ENCODE results near the gene SLC39A12.

The SLC39A12 gene

GRCh38 chr10:18056583-18056982, 104.9 kb downstream of the SLC39A12 start:
- no peak for DNase-seq (ENCODE audit: low read depth)
- no peak overlapping the region for H3K4me3 ChIP-seq (ENCODE audit: low read length)
- TF ChIP-seq, protein P1, sequence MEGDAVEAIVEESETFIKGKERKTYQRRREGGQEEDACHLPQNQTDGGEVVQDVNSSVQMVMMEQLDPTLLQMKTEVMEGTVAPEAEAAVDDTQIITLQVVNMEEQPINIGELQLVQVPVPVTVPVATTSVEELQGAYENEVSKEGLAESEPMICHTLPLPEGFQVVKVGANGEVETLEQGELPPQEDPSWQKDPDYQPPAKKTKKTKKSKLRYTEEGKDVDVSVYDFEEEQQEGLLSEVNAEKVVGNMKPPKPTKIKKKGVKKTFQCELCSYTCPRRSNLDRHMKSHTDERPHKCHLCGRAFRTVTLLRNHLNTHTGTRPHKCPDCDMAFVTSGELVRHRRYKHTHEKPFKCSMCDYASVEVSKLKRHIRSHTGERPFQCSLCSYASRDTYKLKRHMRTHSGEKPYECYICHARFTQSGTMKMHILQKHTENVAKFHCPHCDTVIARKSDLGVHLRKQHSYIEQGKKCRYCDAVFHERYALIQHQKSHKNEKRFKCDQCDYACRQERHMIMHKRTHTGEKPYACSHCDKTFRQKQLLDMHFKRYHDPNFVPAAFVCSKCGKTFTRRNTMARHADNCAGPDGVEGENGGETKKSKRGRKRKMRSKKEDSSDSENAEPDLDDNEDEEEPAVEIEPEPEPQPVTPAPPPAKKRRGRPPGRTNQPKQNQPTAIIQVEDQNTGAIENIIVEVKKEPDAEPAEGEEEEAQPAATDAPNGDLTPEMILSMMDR (conservative IDR thresholded peaks at IDR 0.05; ENCODE audit: low read depth, low read length) = no peak

GRCh38 chr10:18059826-18060559, 108.3 kb downstream of the SLC39A12 start:
- TF ChIP-seq, protein P1 (conservative IDR thresholded peaks at IDR 0.05; ENCODE audit: low read depth, low read length) = no peak
- DNase-seq (ENCODE audit: low read depth) = no peak
- H3K4me3 ChIP-seq (ENCODE audit: low read length) = no peak overlapping the region

GRCh38 chr10:18066947-18067346, 115.2 kb downstream of the SLC39A12 start:
- no peak overlapping the region for H3K4me3 ChIP-seq (ENCODE audit: low read length)
- TF ChIP-seq, protein P1 (conservative IDR thresholded peaks at IDR 0.05; ENCODE audit: low read depth, low read length) = no peak
- no peak for DNase-seq (ENCODE audit: low read depth)

DNA sequence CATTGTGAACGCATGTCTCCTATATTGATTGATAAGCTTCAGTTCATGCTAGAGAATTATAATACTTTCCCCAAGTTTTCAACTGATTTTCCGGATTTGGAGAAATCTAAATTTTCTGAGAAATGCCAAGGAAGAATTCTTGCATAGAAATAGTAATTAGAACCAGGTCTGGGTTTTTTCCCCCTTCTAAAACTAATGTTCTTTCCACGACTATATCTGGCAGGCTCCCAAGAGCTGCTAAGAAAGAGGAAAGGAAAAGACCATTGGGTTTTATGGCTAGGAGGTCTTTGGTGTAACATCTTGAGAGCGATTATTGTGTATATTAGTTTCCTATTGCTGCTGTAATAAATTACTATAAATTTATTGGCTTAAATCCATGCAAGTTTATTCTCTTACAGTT, 116.7 kb downstream of the SLC39A12 start:
- no peak for DNase-seq (ENCODE audit: low read depth)
- H3K4me3 ChIP-seq (ENCODE audit: low read length) = no peak overlapping the region
- TF ChIP-seq, protein P1 (conservative IDR thresholded peaks at IDR 0.05; ENCODE audit: low read depth, low read length) = no peak

DNA sequence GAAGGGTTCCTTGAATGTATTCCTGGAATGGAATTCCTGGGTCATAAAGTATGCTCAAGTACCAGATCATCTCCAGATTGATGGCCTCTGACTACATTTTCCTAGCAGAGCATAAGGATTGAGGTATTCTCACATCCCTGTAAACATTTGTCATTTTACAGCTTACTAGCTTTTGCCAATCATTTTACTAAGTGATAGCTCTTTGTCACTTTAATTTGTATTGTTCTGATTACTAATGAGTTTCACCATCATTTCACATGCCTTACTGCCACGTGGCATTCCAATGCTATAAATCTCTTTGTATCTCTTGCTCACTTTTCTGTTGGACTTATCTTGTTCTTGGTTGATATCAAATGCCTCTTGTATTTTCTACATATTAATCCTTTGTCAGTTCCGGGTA, 119.9 kb downstream of the SLC39A12 start:
- TF ChIP-seq, protein P1 (conservative IDR thresholded peaks at IDR 0.05; ENCODE audit: low read depth, low read length) = no peak
- no peak for DNase-seq (ENCODE audit: low read depth)
- H3K4me3 ChIP-seq (ENCODE audit: low read length) = no peak overlapping the region

- no peak for DNase-seq (ENCODE audit: low read depth)
- TF ChIP-seq, protein P1 (conservative IDR thresholded peaks at IDR 0.05; ENCODE audit: low read depth, low read length) = no peak
- no peak overlapping the region for H3K4me3 ChIP-seq (ENCODE audit: low read length)
Measured at GRCh38 chr10:18073314-18073713, 121.6 kb downstream of the SLC39A12 start.

- TF ChIP-seq, protein P1 (conservative IDR thresholded peaks at IDR 0.05; ENCODE audit: low read depth, low read length) = no peak
- H3K4me3 ChIP-seq (ENCODE audit: low read length) = no peak overlapping the region
- DNase-seq (ENCODE audit: low read depth) = no peak
Measured at GRCh38 chr10:18075881-18076280, 124.2 kb downstream of the SLC39A12 start.
